Adrenal gland (tissue), 12 donors: ENCODE measurements around the gene FSD2. TPM values are rescaled to one million over a fixed set of nuclear protein-coding genes. Genes with fewer than 3 reads are reported as not detected.

Experiments
- DNase-seq, 7 donors: peaks; one replicate each; pipeline ENCODE4 v3.0.0-alpha.2; 2019 to 2020
- H3K27ac ChIP-seq, 5 donors: fragments of 200-600 bp; sonication (generic) in 4 of 5; 1 replicate in 3 of 5; 2 replicates in 2 of 5; pipeline versions ENCODE4 v1.5.1 to v1.8.0; 2016 to 2020; ENCODE audit warnings: mild to moderate bottlenecking in 1 of 5
- H3K27me3 ChIP-seq: fragments of 200-600 bp; 2 replicates; pipeline ENCODE4 v1.8.0; 2021
- H3K36me3 ChIP-seq, 2 donors: fragments of 200-600 bp; replicated peaks in 1 of 2; 1 replicate in 1 of 2; 2 replicates in 1 of 2; pipeline versions ENCODE4 v1.5.1 to v1.8.0; 2018 to 2022
- H3K4me1 ChIP-seq, 2 donors: fragments of 200-600 bp; replicated peaks in 1 of 2; 1 replicate in 1 of 2; 2 replicates in 1 of 2; pipeline versions ENCODE4 v1.5.1 to v1.8.0; 2018 to 2021
- H3K4me3 ChIP-seq, 4 donors: fragments of 200-600 bp; sonication (generic) in 3 of 4; one replicate each; pipeline ENCODE4 v1.5.1; 2016 to 2018
- H3K9me3 ChIP-seq, 3 donors: fragments of 200-600 bp; sonication (generic) in 1 of 3; replicated peaks in 1 of 3; 1 replicate in 2 of 3; 2 replicates in 1 of 3; pipeline versions ENCODE4 v1.5.1 to v1.8.0; 2016 to 2021
- CTCF ChIP-seq, 6 experiments: fragments of 450-650 bp in 4 of 6; fragments of 200-600 bp in 2 of 6; sonication (generic) in 1 of 6; IDR thresholded peaks; 1 replicate in 5 of 6; 2 replicates in 1 of 6; pipeline versions ENCODE4 v1.5.1 to v1.8.0; 2016 to 2021; ENCODE audit warnings: antibody characterized with exemption in 6 of 6, mild to moderate bottlenecking in 2 of 6, moderate library complexity in 1 of 6
- POLR2A ChIP-seq, 2 donors: fragments of 450-650 bp; IDR thresholded peaks; one replicate each; pipeline ENCODE4 v1.6.1; 2017; ENCODE audit warnings: antibody characterized with exemption in 2 of 2, mild to moderate bottlenecking in 2 of 2, moderate library complexity in 1 of 2
- WGBS, 4 donors: extraction: QIAGEN DNeasy Blood & Tissue Kit in 2 of 4; methylation state at CpG; one replicate each; pipeline versions ENCODE4 v1.1.5 to v1.1.7; 2013 to 2017; 5-methylcytosine and 5-hydroxymethylcytosine counted together
- intact Hi-C, 2 donors: fragments of 100-400 bp; cut with DNase I; formaldehyde crosslinking; loops; one replicate each; pipeline versions ENCODE4 v1.14.1 to v1.15.0; 2022 to 2023
- polyA plus RNA-seq, 3 donors: library from polyadenylated mRNA; stranded (reverse); fragments of 200-250 nt in 2 of 3; fragments of 350-450 nt in 1 of 3; fragmentation: Illumina TruSeq in 1 of 3; extraction: RNeasy Lipid Tissue Mini Kit (QIAGEN cat#74804) in 1 of 3; gene quantifications; one replicate each; pipeline ENCODE4 v1.2.3, GENCODE V29; 2013 to 2014
- total RNA-seq, 9 donors: library from RNA; depleted of rRNA in 4 of 9; stranded (reverse); fragments of >200 nt in 4 of 9; fragments of 120-200 nt in 1 of 9; fragmentation: NEBNext Ultra II Directional in 1 of 9; extraction: Animal tissue kit (Norgen Biotek cat#: 25700) in 1 of 9; gene quantifications; one replicate each; pipeline versions ENCODE4 v1.1.0 to v1.2.4, GENCODE V29; 2013 to 2023
- donor health status: healthy with polysubstance abuse.
- donor health status: Bipolar disorder and iron deficiency.
- donor health status: DM: yes; HTN: yes; CAD: no.
- donor health status: DM: no; HTN: no; CAD: no.
- donor health status: DM: no; HTN: no; CAD: no.
- donor health status: DM: yes; HTN: yes; CAD: no.

Gene FSD2
- total and polyA plus RNA-seq, 12 donors: 0.03 to 0.06 TPM; not detected in 10

- Histone ChIP-seq H3K27me3 (no peaks in the 10 kb centered on the region), H3K27ac (peak within 1 kb of the TSS; percentile 76 to 100 (median 98)), H3K36me3 (peaks cover 0 to 15% of the 10 kb centered on the region in 2 donors), H3K4me1 (peaks cover 17 to 29% of the 10 kb centered on the region in 2 donors), H3K4me3 (peak within 1 kb of the TSS; percentile 14 to 86 (median 78)), H3K9me3 (no peaks in the 10 kb centered on the region)
- WGBS, 4 donors: 0% methylated on average over 16 to 67 of the region's 67 CpGs
- DNase-seq: peak; percentile 99 to 100 (median 99)
- TF ChIP-seq CTCF (IDR thresholded peaks at IDR 0.05): peak in 1 of 6 experiments; percentile 8
- peak; percentile 82 to 98 for TF ChIP-seq POLR2A (IDR thresholded peaks at IDR 0.05)
- intact Hi-C loops: loop anchor here in 1 of 2 donors (10.0 kb wide), 1 partner anchor 265 kb away; the partner anchor contains the start of gene RPS17
Measured at GRCh38 chr15:82809308-82810060, 3.6 kb upstream of the FSD2 start, which contains the start of gene WHAMM. Gene WHAMM (plus strand): TSS chr15:82809628. CDS start chr15:82809727, 99 bp downstream.

GRCh38 chr15:82808634-82809041 is 2.8 kb upstream of the FSD2 start:
- TF ChIP-seq CTCF (IDR thresholded peaks at IDR 0.05): no peak
- TF ChIP-seq POLR2A (IDR thresholded peaks at IDR 0.05): no peak
- DNase-seq: no peak
- no peaks in the 10 kb centered on the region for H3K27me3 ChIP-seq
- no peaks in the 10 kb centered on the region for H3K9me3 ChIP-seq
- peaks cover 17 to 29% of the 10 kb centered on the region in 2 donors for H3K4me1 ChIP-seq
- no peak overlapping the region for H3K4me3 ChIP-seq
- WGBS, 4 donors: 70 to 78% (median 71%) methylated on average over 9 of the region's 9 CpGs
- peaks cover 0 to 6% of the 10 kb centered on the region in 2 donors for H3K36me3 ChIP-seq
- intact Hi-C loops: loop anchor here in 1 of 2 donors (10.0 kb wide), 1 partner anchor 264 kb away; the partner anchor contains the start of gene RPS17
- peak overlapping the region in 1 of 5 donors; percentile 99 for H3K27ac ChIP-seq

- no peak for DNase-seq
- H3K9me3 ChIP-seq: no peaks in the 10 kb centered on the region
- peaks cover 17 to 27% of the 10 kb centered on the region in 2 donors for H3K4me1 ChIP-seq
- WGBS, 4 donors: 81 to 91% (median 87%) methylated on average over 11 of the region's 11 CpGs
- TF ChIP-seq POLR2A (IDR thresholded peaks at IDR 0.05) (no peak), CTCF (IDR thresholded peaks at IDR 0.05) (no peak)
- no peak overlapping the region for H3K27ac ChIP-seq
- intact Hi-C loops: loop anchor here in 1 of 2 donors (10.0 kb wide), 1 partner anchor 263 kb away; the partner anchor contains the start of gene RPS17
- peaks cover 0 to 2% of the 10 kb centered on the region in 2 donors for H3K36me3 ChIP-seq
- H3K4me3 ChIP-seq: no peak overlapping the region
- H3K27me3 ChIP-seq: no peaks in the 10 kb centered on the region
Measured at GRCh38 chr15:82807920-82808633, 2.2 kb upstream of the FSD2 start.

GRCh38 chr15:82804575-82804949 is 1.3 kb downstream of the FSD2 start:
- intact Hi-C loops: loop anchor here in 1 of 2 donors (10.0 kb wide), 1 partner anchor 260 kb away; the partner anchor contains the start of gene RPS17
- TF ChIP-seq CTCF (IDR thresholded peaks at IDR 0.05): no peak
- no peak for TF ChIP-seq POLR2A (IDR thresholded peaks at IDR 0.05)
- H3K27ac ChIP-seq: no peak overlapping the region
- no peak overlapping the region for H3K4me3 ChIP-seq
- H3K27me3 ChIP-seq: no peaks in the 10 kb centered on the region
- no peaks in the 10 kb centered on the region for H3K9me3 ChIP-seq
- WGBS, 4 donors: 57 to 82% (median 71%) methylated on average over 1 of the region's 1 CpG
- DNase-seq: no peak
- H3K4me1 ChIP-seq: peaks cover 0 to 6% of the 10 kb centered on the region in 2 donors
- no peaks in the 10 kb centered on the region for H3K36me3 ChIP-seq
